Keratinocyte (primary cell): Measurements from ENCODE around the gene SPECC1. TPM values are rescaled to one million over a fixed set of nuclear protein-coding genes. Genes with fewer than 3 reads are reported as not detected.

ENCODE experiments used
- DNase-seq: peaks from one replicate; pipeline ENCODE4 v3.0.0-alpha.2; 2011; ENCODE audit warnings: low read depth, missing footprints, low spot score
- FAIRE-seq: peaks from 2 replicates; lab custom pipeline; 2011; peaks lifted over from hg19 to GRCh38; lab: Jason Lieb, UNC
- H2AFZ ChIP-seq: 2 replicates; pipeline ENCODE4 v1.6.0; 2012; ENCODE audit warnings: low read length, control low read depth, inconsistent platforms; ENCODE audit not compliant: control insufficient read depth
- H3K27ac ChIP-seq: 2 replicates; pipeline ENCODE4 v1.5.1; 2011; ENCODE audit warnings: low read length; ENCODE audit not compliant: control insufficient read depth, insufficient read depth
- H3K27me3 ChIP-seq: 3 replicates; pipeline ENCODE4 v1.6.0; 2011; ENCODE audit warnings: low read length; ENCODE audit not compliant: control insufficient read depth, insufficient read depth; ENCODE audit errors: extremely low read depth
- H3K36me3 ChIP-seq, 2 experiments: 2 replicates in 1 of 2; 3 replicates in 1 of 2; pipeline ENCODE4 v1.5.1; 2011; ENCODE audit warnings: low read length in 2 of 2, mild to moderate bottlenecking in 1 of 2; ENCODE audit not compliant: control insufficient read depth in 2 of 2, insufficient read depth in 2 of 2; ENCODE audit errors: extremely low read depth in 1 of 2
- H3K4me1 ChIP-seq: 3 replicates; pipeline ENCODE4 v1.5.1; 2011; ENCODE audit warnings: low read length; ENCODE audit not compliant: control insufficient read depth, insufficient read depth; ENCODE audit errors: extremely low read depth
- H3K4me2 ChIP-seq: 3 replicates; pipeline ENCODE4 v1.6.0; 2011; ENCODE audit warnings: low read depth, low read length; ENCODE audit not compliant: control insufficient read depth, insufficient read depth; ENCODE audit errors: extremely low read depth
- H3K4me3 ChIP-seq, 3 experiments: fragments of 200-600 bp in 1 of 3; sonication (generic) in 1 of 3; 2 replicates in 2 of 3; 3 replicates in 1 of 3; pipeline ENCODE4 v1.5.1; 2011 to 2016; ENCODE audit warnings: low read length in 3 of 3, mild to moderate bottlenecking in 3 of 3, control low read depth in 2 of 3, inconsistent platforms in 1 of 3, low read depth in 1 of 3, mixed read lengths in 1 of 3, mixed run types in 1 of 3, moderate library complexity in 1 of 3; ENCODE audit not compliant: control insufficient read depth in 2 of 3, insufficient read depth in 2 of 3; ENCODE audit errors: extremely low read depth in 1 of 3
- H3K79me2 ChIP-seq: 2 replicates; pipeline ENCODE4 v1.6.0; 2012; ENCODE audit warnings: low read length; ENCODE audit not compliant: control insufficient read depth, insufficient read depth
- H3K9ac ChIP-seq: 3 replicates; pipeline ENCODE4 v1.6.0; 2011; ENCODE audit warnings: low read length; ENCODE audit not compliant: control insufficient read depth, insufficient read depth; ENCODE audit errors: extremely low read depth
- H3K9me1 ChIP-seq: 3 replicates; pipeline ENCODE4 v1.6.0; 2011; ENCODE audit warnings: low read length; ENCODE audit not compliant: control insufficient read depth, insufficient read depth; ENCODE audit errors: extremely low read depth
- H3K9me3 ChIP-seq: 2 replicates; pipeline ENCODE4 v1.5.1; 2012; ENCODE audit warnings: low read depth, low read length; ENCODE audit not compliant: control insufficient read depth
- H4K20me1 ChIP-seq: 3 replicates; pipeline ENCODE4 v1.6.0; 2011; ENCODE audit warnings: low read length; ENCODE audit not compliant: control insufficient read depth, insufficient read depth; ENCODE audit errors: extremely low read depth
- EZH2 ChIP-seq: IDR thresholded peaks from one replicate; pipeline ENCODE4 v1.6.1; 2012; ENCODE audit warnings: inconsistent platforms, mild to moderate bottlenecking, low read length, moderate library complexity
- dilution Hi-C: fragments of 300-500 bp; cut with MboI; formaldehyde crosslinking; loops from one replicate; pipeline ENCODE4 v1.7.0; 2020; ENCODE audit warnings: low sequenced_read_pairs; ENCODE audit not compliant: extremely low pct_ligation_motif_present
- polyA plus RNA-seq, 5 experiments: library from polyadenylated mRNA; depleted of rRNA in 3 of 5; stranded (reverse) in 3 of 5; stranded (forward) in 1 of 5; unstranded in 1 of 5; fragments of >200 nt; gene quantifications; 1 replicate in 1 of 5; 2 replicates in 3 of 5; 3 replicates in 1 of 5; pipeline versions ENCODE4 v1.2.1 to v1.2.3, GENCODE V29; 2011 to 2012; ENCODE audit warnings: missing spikeins in 2 of 5, low read depth in 1 of 5, low replicate concordance in 1 of 5
- TF ChIP-seq, protein P1 (sequence below), 3 experiments: IDR thresholded peaks in 1 of 3; conservative IDR thresholded peaks in 1 of 3; optimal IDR thresholded peaks in 1 of 3; 2 replicates in 2 of 3; 3 replicates in 1 of 3; pipeline versions ENCODE3 to v1.5.1; 2011; ENCODE audit warnings: low read length in 3 of 3, mild to moderate bottlenecking in 3 of 3, moderate library complexity in 2 of 3, control low read depth in 1 of 3, inconsistent platforms in 1 of 3; ENCODE audit not compliant: insufficient read depth in 2 of 3; ENCODE audit errors: extremely low read depth in 1 of 3

The SPECC1 gene
- polyA plus RNA-seq, 1 donor (not counting 4 experiments of a cell fraction or from before 2014, with no cell fraction given), result 20.9 TPM

DNA sequence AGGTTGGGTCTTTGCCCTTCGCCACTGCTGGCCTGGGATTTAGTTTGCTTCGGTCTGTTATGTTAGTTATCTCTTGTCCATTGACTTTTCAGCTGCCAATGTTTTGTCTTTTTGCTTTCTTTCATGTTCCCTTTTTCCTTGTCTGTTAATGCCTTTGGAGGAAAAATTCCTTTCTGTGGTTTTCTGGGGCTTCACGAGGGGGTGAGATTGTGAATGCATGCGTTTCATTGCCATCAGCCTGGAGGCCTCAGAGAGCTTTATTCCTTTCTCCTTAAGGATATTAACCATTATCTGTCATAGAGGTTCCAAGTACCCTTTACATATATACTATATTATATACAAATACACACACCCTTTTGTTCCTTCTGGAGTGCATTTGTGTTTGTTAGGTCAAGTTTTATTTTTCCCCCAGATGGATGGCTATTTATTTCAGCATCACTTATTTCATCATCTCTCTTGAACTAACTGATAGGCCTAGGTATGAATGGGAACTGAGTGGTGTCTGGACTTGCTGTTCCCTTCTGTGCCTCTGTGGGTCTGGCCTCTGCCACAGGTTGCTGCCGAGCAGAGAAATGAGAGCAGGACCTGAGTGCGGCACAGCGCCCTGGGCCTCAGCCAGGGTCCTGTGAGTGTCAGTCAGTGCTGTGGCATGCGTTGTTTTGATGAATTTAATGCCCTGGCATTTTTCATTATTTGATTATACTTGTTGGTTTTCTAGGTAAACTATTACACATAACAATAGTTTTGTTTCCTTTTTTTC lies 264.8 kb downstream of the SPECC1 start:
- FAIRE-seq (no peak), DNase-seq (no peak)
- no peak for TF ChIP-seq EZH2
- TF ChIP-seq, protein P1, sequence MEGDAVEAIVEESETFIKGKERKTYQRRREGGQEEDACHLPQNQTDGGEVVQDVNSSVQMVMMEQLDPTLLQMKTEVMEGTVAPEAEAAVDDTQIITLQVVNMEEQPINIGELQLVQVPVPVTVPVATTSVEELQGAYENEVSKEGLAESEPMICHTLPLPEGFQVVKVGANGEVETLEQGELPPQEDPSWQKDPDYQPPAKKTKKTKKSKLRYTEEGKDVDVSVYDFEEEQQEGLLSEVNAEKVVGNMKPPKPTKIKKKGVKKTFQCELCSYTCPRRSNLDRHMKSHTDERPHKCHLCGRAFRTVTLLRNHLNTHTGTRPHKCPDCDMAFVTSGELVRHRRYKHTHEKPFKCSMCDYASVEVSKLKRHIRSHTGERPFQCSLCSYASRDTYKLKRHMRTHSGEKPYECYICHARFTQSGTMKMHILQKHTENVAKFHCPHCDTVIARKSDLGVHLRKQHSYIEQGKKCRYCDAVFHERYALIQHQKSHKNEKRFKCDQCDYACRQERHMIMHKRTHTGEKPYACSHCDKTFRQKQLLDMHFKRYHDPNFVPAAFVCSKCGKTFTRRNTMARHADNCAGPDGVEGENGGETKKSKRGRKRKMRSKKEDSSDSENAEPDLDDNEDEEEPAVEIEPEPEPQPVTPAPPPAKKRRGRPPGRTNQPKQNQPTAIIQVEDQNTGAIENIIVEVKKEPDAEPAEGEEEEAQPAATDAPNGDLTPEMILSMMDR (optimal IDR thresholded peaks at IDR 0.05 in 1 of 3, IDR thresholded peaks at IDR 0.05 in 1 of 3, conservative IDR thresholded peaks at IDR 0.05 in 1 of 3; ENCODE audit: extremely low read depth in 1 of 3, insufficient read depth in 2 of 3, low read length in 3 of 3), result no peak
- peaks cover 3 to 4% of the 10 kb centered on the region in 2 experiments for H3K36me3 ChIP-seq
- H3K4me3 ChIP-seq, result no peak overlapping the region
- no peaks in the 10 kb centered on the region for H3K9me3 ChIP-seq
- H3K4me1 ChIP-seq, result no peaks in the 10 kb centered on the region
- no peaks in the 10 kb centered on the region for H3K79me2 ChIP-seq
- no peak overlapping the region for H3K27ac ChIP-seq
- dilution Hi-C loops, result no loop called here
- no peak overlapping the region for H3K4me2 ChIP-seq
- no peak overlapping the region for H2AFZ ChIP-seq
- H3K9ac ChIP-seq, result no peak overlapping the region
- H4K20me1 ChIP-seq, result no peaks in the 10 kb centered on the region
- H3K27me3 ChIP-seq, result no peaks in the 10 kb centered on the region
- no peaks in the 10 kb centered on the region for H3K9me1 ChIP-seq

DNA sequence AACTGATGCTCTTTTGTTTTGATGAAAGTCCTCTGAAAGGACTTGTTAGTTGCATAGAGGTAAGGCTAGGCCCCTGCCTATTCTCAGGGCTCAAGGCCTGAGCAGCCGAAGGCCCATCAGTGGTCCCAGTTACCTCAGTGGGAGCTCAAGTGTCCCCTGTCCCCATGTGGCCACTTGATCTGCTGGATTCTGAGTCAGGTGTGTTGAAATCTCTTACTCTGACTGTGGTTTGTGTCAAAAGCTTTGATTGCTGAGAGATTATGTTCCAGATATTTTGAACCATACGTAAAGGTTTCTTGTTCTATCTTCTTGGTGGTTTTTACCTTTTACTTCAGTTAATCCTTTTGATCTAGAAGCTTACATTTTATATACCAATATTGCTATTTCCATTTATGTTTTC lies 266.5 kb downstream of the SPECC1 start:
- TF ChIP-seq EZH2, result no peak
- TF ChIP-seq, protein P1 (optimal IDR thresholded peaks at IDR 0.05 in 1 of 3, IDR thresholded peaks at IDR 0.05 in 1 of 3, conservative IDR thresholded peaks at IDR 0.05 in 1 of 3; ENCODE audit: extremely low read depth in 1 of 3, insufficient read depth in 2 of 3, low read length in 3 of 3), result no peak
- H3K4me1 ChIP-seq, result no peaks in the 10 kb centered on the region
- no peaks in the 10 kb centered on the region for H3K27me3 ChIP-seq
- peaks cover 2% of the 10 kb centered on the region for H3K9me1 ChIP-seq
- no peaks in the 10 kb centered on the region for H3K79me2 ChIP-seq
- peaks cover 3 to 4% of the 10 kb centered on the region in 2 experiments for H3K36me3 ChIP-seq
- H3K4me3 ChIP-seq, result no peak overlapping the region
- DNase-seq (no peak), FAIRE-seq (no peak)
- H3K4me2 ChIP-seq, result no peak overlapping the region
- H2AFZ ChIP-seq, result no peak overlapping the region
- H4K20me1 ChIP-seq, result no peaks in the 10 kb centered on the region
- no peak overlapping the region for H3K9ac ChIP-seq
- no peaks in the 10 kb centered on the region for H3K9me3 ChIP-seq
- no peak overlapping the region for H3K27ac ChIP-seq
- dilution Hi-C loops, result no loop called here
